GM18873 (cell line): ENCODE measurements around the gene LRP1.

Experiments
- ATAC-seq: cut with Tn5 transposase; IDR thresholded peaks from one replicate; pipeline ENCODE4 v1.9.1; 2021; ENCODE audit warnings: mild to moderate bottlenecking, moderate library complexity, moderate number of reproducible peaks; ENCODE audit not compliant: unreplicated experiment, low FRiP score

LRP1 gene

DNA sequence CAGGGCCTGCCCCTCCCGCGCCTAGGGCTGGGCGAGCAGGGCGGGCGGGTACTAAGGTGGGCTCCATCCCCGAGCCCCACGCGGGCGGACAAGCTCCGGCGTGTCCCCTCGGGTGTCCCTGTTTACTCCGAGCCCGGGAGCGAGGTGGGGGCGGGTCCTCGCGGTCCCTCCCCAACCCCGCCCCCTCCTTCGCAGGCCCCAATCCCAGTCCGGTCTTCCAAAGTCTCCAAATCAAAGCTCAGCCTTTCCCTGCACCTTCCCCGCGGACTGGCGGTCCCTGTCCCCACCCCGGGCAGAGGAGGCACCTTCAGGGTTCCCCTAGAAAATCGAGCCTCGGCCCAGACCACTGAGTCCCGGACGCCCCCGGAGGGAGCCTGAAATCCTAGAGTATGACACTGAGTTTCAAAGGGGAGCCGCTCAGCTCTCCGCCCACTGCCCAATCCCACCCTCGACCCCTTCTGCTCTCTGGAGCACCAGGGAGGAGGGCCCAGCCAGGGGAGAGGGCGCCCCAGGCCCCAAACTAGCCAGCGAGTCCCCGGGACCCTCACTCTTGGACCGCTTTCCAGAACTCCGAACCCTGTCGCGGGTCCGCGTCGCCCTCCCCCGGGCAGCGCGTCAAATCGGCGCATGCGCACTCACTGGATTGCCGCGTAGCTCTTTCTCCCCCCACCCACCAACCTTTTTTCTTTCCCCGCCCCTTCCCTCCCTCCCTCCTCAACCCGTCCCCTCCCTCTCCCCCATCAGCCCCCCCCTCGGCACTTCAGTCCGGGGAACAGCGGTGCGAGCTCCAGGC lies at the start of gene LRP1:
LRP1 (plus strand) TSS at position 758 of the 793 bp plus-strand sequence. CDS start 482 bp downstream, outside the sequence.
- no peak for ATAC-seq

GRCh38 chr12:57078519-57079404 lies 49.5 kb upstream of the LRP1 start, which contains the start of gene NEMP1:
TSS of gene NEMP1 (minus strand) at chr12:57078791. CDS start at chr12:57078745, 46 bp downstream.
- peak; percentile 96 for ATAC-seq

DNA sequence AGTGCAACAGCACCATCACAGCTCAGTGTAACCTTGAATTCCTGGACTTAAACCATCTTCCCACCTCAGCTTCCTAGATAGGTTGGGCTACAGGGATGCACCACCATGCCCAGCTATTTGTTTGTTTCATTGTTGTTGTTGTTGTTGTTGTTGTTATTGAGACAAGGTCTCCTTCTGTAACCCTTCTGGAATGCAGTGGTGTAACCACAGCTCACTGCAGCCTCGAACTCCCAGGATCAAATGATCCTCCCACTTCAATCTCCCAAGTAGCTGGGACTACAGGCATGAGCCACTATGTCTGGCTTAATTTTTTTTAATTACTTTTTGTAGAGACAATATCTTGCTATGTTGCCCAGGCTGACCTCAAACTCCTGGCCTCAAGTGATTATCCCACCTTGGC lies 48.5 kb upstream of the LRP1 start:
- no peak for ATAC-seq

DNA sequence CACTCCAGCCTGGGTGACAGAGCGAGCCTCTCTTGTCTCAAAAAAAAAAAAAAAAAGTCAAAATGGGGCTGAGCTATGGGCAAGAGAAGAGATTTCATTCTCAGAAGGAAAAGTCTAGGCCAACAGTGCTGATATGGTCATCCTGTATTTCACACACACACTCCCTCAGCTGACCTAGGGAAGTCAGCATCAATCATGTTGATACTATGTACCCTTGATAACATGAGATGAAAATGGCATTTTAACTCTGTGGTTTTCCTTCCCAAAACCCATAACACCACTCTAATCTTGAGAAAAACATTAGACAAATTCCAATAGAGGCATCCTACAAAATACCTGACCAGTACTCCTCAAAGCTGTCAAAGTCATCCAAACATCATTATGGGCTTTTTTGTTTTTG lies 47.4 kb upstream of the LRP1 start:
- ATAC-seq, result no peak

DNA sequence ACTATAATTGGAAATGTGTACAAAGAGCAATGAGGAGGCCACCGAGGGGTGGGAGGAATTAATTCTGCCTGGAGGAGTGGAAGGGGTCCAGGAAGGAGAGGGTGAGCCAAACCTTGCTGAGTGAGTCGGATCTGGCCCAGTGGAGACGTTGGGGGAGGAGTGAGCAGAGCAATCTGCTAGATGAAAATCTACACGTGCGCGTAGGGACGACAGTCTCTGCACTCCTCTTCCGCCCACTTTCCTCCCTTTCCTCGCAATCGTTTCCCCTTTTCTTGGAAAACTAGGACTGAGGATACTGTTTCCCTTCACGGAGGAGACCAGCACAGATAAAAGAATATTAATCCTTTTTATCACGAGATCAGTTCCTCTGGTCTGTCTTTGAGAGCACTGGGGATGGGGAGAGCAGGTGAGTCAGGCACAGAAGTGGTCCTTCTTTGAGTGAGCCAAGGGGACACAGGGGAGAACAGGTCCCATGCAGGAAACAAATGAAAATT lies 42.2 kb upstream of the LRP1 start:
- no peak for ATAC-seq

GRCh38 chr12:57086493-57087009 lies 41.7 kb upstream of the LRP1 start:
- no peak for ATAC-seq

GRCh38 chr12:57087010-57087690 lies 41.1 kb upstream of the LRP1 start:
- ATAC-seq, result peak; percentile 0

DNA sequence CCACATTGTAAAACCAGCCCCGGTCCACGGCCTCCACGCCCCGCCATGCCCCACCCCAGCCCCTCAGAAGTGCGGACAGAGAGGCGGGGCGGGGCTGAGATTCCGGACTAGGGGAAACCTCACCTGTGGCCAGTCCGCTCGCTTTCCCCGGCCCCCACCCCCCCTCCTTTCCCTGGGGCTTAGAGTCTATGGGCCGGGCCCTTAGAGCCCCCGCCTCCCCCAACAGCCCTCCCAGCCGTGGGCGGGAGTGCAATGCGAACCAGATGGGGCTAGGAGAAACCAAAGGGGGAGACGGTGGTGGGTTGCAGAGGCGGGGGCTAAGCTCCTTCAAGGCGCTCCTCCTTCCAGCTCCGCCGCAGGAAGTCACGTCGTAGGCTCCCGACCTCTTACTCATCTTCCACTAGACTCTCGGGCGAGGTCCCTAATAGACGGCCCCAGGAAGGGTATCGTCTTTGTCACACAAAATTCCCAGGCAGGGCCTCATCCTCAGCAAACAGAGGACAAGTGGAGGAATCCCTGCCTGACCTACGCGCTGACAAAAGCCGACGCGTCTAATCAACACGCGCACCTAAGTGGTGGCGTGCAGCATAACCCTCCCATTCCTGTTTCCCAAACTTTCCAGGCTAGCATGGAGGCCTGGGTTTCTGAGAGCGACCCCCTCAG lies 40.5 kb upstream of the LRP1 start:
- ATAC-seq, result peak; percentile 26

GRCh38 chr12:57088354-57089270 lies 39.7 kb upstream of the LRP1 start, which contains the start of gene NAB2:
TSS of gene NAB2 (plus strand) at chr12:57089114. CDS start at chr12:57089272, 158 bp downstream.
- peak; percentile 41 for ATAC-seq

DNA sequence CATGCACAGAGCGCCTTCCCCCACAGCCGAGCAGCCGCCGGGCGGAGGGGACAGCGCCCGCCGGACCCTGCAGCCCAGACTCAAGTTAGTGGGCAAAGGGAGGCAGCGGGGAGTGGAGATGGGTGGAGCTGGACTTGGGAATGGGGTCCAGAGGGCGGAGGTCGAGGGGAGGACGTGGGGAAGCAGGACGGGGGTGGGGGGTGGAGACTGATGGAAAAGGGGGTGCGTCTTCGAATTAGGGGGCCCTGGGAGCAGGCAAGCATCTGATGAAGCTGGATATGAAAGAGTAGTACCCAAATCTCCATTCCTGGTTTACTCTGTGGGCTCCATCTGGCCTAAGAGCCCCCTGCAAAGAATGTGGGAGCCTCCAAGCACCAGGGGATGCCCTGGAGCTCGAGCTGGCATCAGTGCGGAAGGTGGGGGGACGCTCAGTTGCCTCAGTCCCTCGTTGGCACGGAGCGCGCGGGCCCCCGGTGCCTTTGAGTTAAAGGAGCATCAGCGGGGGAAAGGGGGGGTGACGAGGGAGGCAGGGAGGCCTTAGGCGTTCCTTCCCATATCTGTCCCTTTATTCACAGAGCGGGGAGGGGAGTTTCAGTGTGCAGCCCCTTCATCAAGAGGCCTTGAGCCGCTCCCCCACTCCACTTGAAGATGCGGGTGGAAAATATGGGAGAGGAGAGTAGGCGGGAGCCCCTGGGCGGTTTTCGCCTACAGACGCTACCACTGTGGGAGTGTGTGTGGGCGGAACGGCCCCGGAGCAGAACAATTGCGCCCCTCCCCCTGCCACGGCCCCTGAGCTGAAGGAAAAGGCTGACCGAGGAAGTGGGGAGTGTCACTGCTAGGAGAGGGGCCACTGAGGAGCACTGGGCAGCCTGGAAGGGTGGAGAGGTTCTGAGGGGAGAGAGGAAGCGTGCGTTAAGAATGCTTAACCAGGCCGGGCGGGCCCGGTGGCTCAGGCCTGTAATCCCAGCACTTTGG lies 38.7 kb upstream of the LRP1 start:
- no peak for ATAC-seq

GRCh38 chr12:57090490-57090889 lies 37.8 kb upstream of the LRP1 start:
- ATAC-seq, result no peak

GRCh38 chr12:57090924-57091637 lies 37.2 kb upstream of the LRP1 start:
- no peak for ATAC-seq

DNA sequence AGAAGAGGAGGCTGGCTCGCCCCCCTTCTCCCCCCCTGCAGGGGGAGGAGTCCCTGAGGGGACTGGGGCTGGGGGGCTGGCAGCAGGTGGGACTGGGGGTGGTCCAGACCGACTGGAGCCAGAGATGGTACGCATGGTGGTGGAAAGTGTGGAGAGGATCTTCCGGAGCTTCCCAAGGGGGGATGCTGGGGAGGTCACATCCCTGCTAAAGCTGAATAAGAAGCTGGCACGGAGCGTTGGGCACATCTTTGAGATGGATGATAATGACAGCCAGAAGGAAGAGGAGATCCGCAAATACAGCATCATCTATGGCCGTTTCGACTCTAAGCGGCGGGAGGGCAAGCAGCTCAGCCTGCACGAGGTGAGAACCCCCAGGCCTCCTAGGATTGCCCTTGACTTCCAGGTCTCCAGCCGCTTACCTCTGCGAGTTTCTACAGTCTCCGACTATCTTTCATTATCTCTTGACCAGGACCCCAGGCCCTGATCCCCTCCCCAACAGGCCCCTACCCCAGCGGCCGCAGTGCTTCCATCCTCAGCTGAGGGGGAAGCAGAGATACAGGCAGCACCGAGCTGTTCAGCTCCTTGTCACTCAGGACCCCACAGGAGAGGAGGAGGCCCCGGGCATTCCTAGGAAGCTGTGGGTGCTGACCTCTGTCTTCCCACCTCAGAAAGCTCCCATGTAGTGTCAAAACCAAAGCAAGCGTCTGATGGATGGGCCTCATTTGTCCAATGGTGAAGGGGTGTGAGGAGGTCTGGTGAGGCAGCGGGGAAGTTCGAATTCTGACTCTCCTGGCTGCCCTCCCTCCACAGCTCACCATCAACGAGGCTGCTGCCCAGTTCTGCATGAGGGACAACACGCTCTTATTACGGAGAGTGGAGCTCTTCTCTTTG lies 36.4 kb upstream of the LRP1 start:
- ATAC-seq, result no peak

DNA sequence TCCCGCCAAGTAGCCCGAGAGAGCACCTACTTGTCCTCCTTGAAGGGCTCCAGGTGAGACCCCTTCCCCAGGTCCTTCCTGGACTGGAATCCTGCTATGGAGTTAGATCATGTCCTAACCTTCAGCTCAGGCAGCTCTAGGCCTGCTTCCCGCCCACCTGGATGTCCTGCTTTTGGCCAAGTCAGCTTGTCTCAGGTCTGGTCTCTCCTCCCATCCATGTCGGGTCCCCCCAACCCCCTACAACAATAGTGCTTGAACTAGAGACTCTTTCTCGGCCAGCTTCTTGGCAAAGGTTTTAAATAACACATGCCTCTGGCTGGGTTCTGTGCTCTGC lies 35.8 kb upstream of the LRP1 start:
- no peak for ATAC-seq

- ATAC-seq, result no peak
These were observed 35.3 kb upstream of the LRP1 start for GRCh38 chr12:57092876-57093414.
